GM18868 (cell line): ENCODE measurements around the gene WWC1.
"Not testable (repeated sequence)": the region's sequence is repeated elsewhere in the genome, so short reads cannot be mapped to it uniquely, and the experiment has no call there.

ENCODE experiments used
- ATAC-seq: cut with Tn5 transposase; IDR thresholded peaks from one replicate; pipeline ENCODE4 v1.9.1; 2021; ENCODE audit warnings: mild to moderate bottlenecking, moderate library complexity; ENCODE audit not compliant: unreplicated experiment

The WWC1 gene

GRCh38 chr5:168286386-168286785 is 5.1 kb upstream of the WWC1 start:
- ATAC-seq = no peak

DNA sequence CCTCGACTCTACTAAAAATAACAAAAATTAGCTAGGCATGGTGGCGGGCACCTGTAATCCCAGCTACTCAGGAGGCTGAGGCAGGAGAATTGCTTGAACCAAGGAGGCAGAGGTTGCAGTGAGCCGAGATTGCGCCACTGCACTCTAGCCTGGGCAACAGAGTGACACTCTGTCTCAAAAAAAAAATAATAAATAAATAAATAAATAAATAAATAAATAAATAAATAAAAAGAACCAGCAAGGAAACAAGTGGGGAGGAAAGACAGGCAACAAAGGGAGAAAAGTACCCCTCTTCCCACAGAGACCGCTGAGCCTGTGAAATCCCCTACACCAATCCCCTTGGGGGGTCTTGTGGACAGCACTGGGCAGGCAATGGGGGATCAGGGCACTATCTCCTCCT is 4.6 kb upstream of the WWC1 start:
- ATAC-seq = not testable (repeated sequence)

DNA sequence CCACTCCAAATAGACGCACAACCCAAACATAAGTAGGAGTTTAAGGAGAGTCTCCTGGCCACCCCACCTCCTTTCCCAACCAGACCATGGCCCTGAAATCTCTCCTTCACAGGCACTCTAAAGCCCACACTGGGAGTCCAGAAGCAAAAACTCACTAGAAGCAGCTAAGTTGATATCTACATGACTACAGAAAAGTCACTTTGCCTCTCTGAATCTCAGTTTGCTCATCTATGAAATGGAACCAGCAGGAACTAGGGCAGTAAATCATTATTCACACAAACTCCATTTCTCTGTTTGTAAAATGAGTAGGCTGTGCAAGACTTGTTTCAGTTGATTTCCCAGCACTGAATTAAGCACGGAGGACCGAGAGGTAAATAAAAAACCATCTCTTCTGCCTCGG is 4.1 kb upstream of the WWC1 start:
- ATAC-seq = no peak

GRCh38 chr5:168288349-168289245 is 2.8 kb upstream of the WWC1 start:
- no peak for ATAC-seq

- ATAC-seq = no peak
Measured at GRCh38 chr5:168290902-168291341, 523 bp upstream of the WWC1 start.

- ATAC-seq = peak; percentile 22
Measured at GRCh38 chr5:168291964-168292785, 730 bp downstream of the WWC1 start.

- no peak for ATAC-seq
Measured at GRCh38 chr5:168292786-168293696, 1.6 kb downstream of the WWC1 start.

- ATAC-seq = no peak
Measured at GRCh38 chr5:168295574-168296201, 4.2 kb downstream of the WWC1 start.

- ATAC-seq = no peak
Measured at GRCh38 chr5:168296682-168297081, 5.2 kb downstream of the WWC1 start.

DNA sequence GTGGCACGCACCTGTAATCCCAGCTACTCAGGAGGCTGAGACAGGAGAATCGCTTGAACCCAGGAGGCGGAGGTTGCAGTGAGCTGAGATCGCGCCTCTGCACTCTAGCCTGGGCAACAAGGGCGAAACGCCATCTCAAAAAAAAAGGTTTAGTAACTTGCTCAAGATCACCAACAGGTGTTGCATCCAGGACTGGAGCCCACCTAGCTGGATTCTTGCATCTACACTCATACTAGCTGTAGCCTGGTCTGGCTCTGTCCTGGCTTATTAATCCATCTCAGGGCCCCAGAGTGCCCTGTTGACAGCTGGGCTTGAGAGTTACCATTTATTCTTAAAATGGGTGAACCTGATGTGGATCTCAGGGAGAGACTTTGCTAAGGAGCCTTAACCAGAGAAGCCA is 7.5 kb downstream of the WWC1 start:
- no peak for ATAC-seq

DNA sequence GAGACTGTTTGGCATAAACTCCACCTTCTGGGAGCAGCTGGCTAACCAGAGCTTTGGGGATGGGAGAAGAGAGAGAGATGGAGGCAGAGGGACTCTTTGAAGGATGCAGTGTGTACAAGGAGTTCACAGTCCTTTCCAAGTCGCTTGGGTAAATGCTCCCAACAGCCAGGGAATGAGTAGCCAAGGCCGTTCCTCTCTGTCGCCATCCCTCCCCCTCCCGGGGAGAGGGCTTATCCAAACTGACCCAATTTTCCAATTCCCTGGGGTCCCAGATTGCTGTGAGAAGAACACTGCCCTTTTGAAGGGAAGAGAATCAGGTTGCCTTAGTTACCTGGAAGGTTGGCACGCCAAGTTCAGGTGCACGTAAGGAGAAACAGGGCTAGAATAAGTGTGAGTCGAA is 7.9 kb downstream of the WWC1 start:
- no peak for ATAC-seq

- ATAC-seq = no peak
Measured at GRCh38 chr5:168300326-168301182, 9.1 kb downstream of the WWC1 start.

GRCh38 chr5:168301593-168302390 is 10.3 kb downstream of the WWC1 start:
- no peak for ATAC-seq

DNA sequence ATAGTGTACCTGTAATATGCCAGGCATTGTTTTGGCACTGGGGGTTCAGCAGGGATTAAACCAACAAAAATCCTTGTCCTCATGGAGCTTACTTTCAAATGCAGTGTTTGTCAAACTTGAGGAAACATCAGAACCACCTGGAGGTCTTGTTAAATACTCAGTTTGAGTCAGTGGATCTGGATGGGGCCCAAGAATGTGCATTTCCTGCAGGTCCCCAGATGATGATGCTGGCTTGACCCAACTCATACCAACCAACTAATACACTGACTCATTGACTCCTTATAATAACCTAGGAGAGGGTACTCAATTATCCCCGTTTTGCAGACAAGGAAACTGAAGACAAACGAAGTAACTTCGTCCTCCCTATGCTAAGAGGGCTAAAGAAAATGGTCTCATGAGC is 11.3 kb downstream of the WWC1 start:
- no peak for ATAC-seq

DNA sequence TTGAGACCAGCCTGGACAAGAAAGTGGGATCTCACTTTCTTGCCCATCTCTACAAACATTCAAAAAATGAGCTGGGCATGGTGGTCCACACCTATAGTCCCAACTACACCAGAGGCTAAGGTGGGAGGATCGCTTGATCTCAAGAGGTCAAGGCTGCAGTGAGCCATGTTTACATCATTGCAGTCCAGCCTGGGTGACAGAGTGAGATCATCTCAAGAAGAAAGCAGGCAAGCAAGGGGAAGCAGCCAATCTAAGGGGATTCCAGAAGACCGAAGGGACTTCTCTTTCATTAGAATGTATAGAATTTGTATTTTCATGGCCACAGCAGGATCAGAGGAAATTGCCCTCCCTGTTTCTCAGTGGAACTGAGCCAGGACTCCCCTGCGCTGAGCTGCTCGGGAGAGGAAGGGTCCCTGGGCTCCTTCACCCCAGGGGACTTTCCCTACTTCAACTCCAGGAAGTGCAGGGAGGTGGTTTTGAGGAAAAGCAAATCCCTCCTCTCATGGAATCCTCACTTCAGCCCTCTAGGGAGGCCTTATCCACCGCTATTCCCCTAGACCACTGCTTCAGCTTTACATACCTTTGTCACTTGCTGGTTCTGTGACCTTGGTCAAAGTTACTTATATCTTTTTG is 12.1 kb downstream of the WWC1 start:
- peak; percentile 36 for ATAC-seq

GRCh38 chr5:168304349-168304748 is 12.9 kb downstream of the WWC1 start:
- no peak for ATAC-seq

DNA sequence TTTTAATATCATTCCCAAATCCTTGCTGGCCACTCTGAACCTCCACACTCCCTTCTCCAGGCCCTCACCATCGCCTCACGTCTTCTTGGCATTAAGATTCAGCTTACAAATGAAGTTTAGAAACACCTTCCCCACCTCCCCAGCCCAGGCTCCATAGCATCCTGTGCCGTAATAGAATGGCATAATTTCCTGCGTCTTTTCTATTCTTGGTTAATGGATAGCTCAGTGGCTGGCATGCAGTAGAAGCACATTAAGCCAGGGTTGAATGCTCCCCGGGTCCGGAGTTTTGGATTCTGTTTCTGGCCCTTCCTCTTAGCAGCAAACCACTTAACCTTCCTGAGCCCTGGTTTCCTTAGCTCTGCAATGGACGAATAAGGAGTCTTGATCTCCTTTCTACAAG is 13.8 kb downstream of the WWC1 start:
- ATAC-seq = no peak

- ATAC-seq = no peak
Measured at GRCh38 chr5:168307022-168307421, 15.6 kb downstream of the WWC1 start.
